Glutamatergic neuron (in vitro differentiated cells): ENCODE results near the gene MOV10L1. TPM values are rescaled to one million over a fixed set of nuclear protein-coding genes. Genes with fewer than 3 reads are reported as not detected.

Experiments
- DNase-seq: peaks from one replicate; pipeline ENCODE4 v3.0.0; 2022
- H3K27ac Mint-ChIP-seq: one replicate; pipeline ENCODE4 v1.8.0; 2020; ENCODE audit warnings: mild to moderate bottlenecking, mixed read lengths, inconsistent platforms; ENCODE audit not compliant: unreplicated experiment
- H3K27me3 Mint-ChIP-seq: one replicate; pipeline ENCODE4 v1.8.0; 2020; ENCODE audit warnings: mild to moderate bottlenecking, moderate library complexity, mixed read lengths, inconsistent platforms; ENCODE audit not compliant: unreplicated experiment
- H3K36me3 Mint-ChIP-seq: one replicate; pipeline ENCODE4 v1.8.0; 2020; ENCODE audit warnings: mild to moderate bottlenecking, mixed read lengths, inconsistent platforms; ENCODE audit not compliant: unreplicated experiment
- H3K4me1 Mint-ChIP-seq: one replicate; pipeline ENCODE4 v1.8.0; 2020; ENCODE audit warnings: mild to moderate bottlenecking, low read depth, mixed read lengths, inconsistent platforms; ENCODE audit not compliant: unreplicated experiment
- H3K4me3 Mint-ChIP-seq: one replicate; pipeline ENCODE4 v1.8.0; 2020; ENCODE audit warnings: mild to moderate bottlenecking, mixed read lengths, inconsistent platforms; ENCODE audit not compliant: unreplicated experiment
- H3K9me3 Mint-ChIP-seq: one replicate; pipeline ENCODE4 v1.8.0; 2020; ENCODE audit warnings: mild to moderate bottlenecking, moderate library complexity, mixed read lengths, inconsistent platforms; ENCODE audit not compliant: unreplicated experiment
- CTCF ChIP-seq: fragments of 200-600 bp; sonication (generic); IDR thresholded peaks from one replicate; pipeline ENCODE4 v1.5.0; 2021; ENCODE audit not compliant: partially characterized antibody, unreplicated experiment
- total RNA-seq: library from RNA; stranded (reverse); fragmentation: NEBNext Ultra II Directional; extraction: Animal tissue kit (Norgen Biotek cat#: 25700); gene quantifications from one replicate; pipeline ENCODE4 v1.2.1, GENCODE V29; 2021; ENCODE audit not compliant: unreplicated experiment

Gene MOV10L1
- total RNA-seq, 1 donor from 2014 or later: 0.34 TPM

- Mint-ChIP-seq H3K9me3 (no peaks in the 10 kb centered on the region), H3K36me3 (peaks cover 4% of the 10 kb centered on the region), H3K4me1 (peaks cover 3% of the 10 kb centered on the region), H3K4me3 (no peak overlapping the region), H3K27me3 (peaks cover 9% of the 10 kb centered on the region), H3K27ac (no peak overlapping the region)
- TF ChIP-seq CTCF: no peak
- no peak for DNase-seq
Observed at GRCh38 chr22:50059881-50060262, 29.9 kb upstream of the MOV10L1 start.

GRCh38 chr22:50060441-50061140, 29.2 kb upstream of the MOV10L1 start:
- Mint-ChIP-seq H3K27ac (no peak overlapping the region), H3K9me3 (no peaks in the 10 kb centered on the region), H3K27me3 (peaks cover 5% of the 10 kb centered on the region), H3K4me3 (no peak overlapping the region), H3K36me3 (no peaks in the 10 kb centered on the region), H3K4me1 (peaks cover 3% of the 10 kb centered on the region)
- TF ChIP-seq CTCF: no peak
- DNase-seq: no peak

- no peak for TF ChIP-seq CTCF
- Mint-ChIP-seq H3K27me3 (peaks cover 4% of the 10 kb centered on the region), H3K27ac (no peak overlapping the region), H3K36me3 (no peaks in the 10 kb centered on the region), H3K4me3 (no peak overlapping the region), H3K9me3 (no peaks in the 10 kb centered on the region), H3K4me1 (peaks cover 3% of the 10 kb centered on the region)
- no peak for DNase-seq
Observed at GRCh38 chr22:50061141-50061823, 28.5 kb upstream of the MOV10L1 start.

GRCh38 chr22:50061824-50062355, 27.9 kb upstream of the MOV10L1 start:
- Mint-ChIP-seq H3K4me3 (no peak overlapping the region), H3K27ac (no peak overlapping the region), H3K9me3 (no peaks in the 10 kb centered on the region), H3K4me1 (peaks cover 3% of the 10 kb centered on the region), H3K27me3 (peaks cover 4% of the 10 kb centered on the region), H3K36me3 (no peaks in the 10 kb centered on the region)
- TF ChIP-seq CTCF: no peak
- DNase-seq: no peak
